Caki2 (cell line): ENCODE results near the gene LCN10. TPM values are rescaled to one million over a fixed set of nuclear protein-coding genes. Genes with fewer than 3 reads are reported as not detected.

ENCODE experiments used
- DNase-seq: peaks from one replicate; pipeline ENCODE4 v3.0.0-alpha.2; 2015; ENCODE audit warnings: low read depth
- in situ Hi-C: cut with HindIII; loops from 2 replicates; pipeline ENCODE4 v1.10.0; 2016; ENCODE audit warnings: low sequenced_read_pairs, low pct_unique_long_range_greater_than_20kb, mixed read lengths
- total RNA-seq: library from RNA; depleted of rRNA; stranded (reverse); fragments of >200 nt; shearing (Covaris generic); gene quantifications from 2 replicates; pipeline ENCODE4 v1.2.3, GENCODE V29; 2014; ENCODE audit warnings: low replicate concordance

LCN10 gene
- total RNA-seq, 1 experiment from 2014 or later = not detected

DNA sequence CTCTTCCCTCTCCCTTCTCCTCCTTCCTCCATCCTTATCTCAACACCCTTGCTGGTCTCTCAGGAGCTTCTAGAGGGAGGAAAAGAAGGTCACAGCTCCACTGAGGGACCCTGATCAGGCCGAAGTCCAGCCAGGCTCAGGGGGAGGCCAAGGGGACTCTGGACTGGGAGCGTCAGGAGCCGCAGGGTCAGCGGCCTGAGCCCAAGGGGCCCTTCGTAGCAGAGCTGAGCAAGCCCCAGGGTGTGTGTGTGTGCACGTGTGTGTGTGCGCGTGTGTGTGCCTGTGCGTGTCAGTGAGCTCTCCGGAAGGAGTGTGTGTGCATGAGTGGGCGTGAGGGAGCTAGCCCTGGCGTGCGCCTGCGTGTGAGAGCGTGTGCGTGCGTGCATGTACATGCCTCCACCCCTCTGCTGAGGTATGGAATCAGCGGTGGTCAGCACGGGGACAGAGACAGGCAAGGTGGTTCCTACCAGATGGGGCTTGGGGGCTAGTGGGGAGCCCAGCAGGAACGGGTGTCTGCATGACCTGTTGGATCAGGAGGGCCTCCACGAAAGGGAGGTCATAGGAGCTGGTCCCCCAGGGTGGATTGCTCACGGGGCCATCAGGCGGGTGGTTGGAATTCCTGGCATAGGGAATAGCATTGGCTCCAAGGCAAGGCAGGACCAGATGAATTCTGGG, 45.5 kb downstream of the LCN10 start:
- in situ Hi-C loops = no loop called here
- peak; percentile 75 for DNase-seq

DNA sequence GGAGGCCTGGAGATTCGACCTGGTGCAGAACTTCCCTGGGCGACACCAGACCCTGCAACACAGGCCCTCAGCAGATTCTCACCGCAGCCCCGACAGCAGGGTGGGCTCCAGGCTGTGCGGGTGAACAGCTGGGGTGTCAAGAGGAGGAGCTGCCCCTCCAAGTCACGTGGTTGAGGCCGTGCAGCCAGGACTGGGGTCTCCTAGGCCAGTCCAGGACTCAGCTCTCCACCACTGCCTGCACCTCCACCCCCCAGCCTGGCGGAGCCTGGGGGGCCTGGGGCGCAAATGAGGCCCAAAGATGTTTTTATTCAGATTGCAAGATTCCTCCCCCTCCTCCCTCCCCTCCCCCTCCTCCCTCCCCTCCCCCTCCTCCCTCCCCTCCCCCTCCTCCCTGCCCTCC, 46.2 kb downstream of the LCN10 start:
- no peak for DNase-seq

GRCh38 chr9:136695955-136696354, 46.8 kb downstream of the LCN10 start:
- in situ Hi-C loops = no loop called here
- no peak for DNase-seq

More for the DNA sequence above, 46.2 kb downstream of the LCN10 start:
- in situ Hi-C loops = no loop called here

DNA sequence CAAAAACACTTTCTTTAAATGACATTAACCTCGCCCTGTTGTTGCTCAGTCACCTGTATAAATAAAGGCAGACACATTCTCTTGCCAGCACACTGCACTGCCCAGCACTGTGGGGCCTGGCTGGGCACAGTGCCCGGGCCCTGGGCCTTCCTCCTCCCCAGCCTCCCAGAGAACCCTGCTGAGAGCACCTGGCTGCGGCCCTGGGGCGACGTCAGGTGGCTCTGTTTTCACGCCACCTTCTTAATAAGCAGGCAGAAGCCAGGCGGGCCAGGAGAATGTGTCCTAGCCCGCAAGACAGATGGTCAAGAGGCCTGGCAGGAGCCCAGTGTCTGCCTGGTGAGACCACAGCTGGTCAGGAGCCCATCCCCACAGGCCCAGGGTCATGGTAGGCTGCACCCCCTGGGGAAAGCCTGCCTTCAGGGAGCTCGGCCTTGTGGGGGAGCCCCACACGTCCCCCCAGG, 47.3 kb downstream of the LCN10 start:
- DNase-seq = peak; percentile 85

DNA sequence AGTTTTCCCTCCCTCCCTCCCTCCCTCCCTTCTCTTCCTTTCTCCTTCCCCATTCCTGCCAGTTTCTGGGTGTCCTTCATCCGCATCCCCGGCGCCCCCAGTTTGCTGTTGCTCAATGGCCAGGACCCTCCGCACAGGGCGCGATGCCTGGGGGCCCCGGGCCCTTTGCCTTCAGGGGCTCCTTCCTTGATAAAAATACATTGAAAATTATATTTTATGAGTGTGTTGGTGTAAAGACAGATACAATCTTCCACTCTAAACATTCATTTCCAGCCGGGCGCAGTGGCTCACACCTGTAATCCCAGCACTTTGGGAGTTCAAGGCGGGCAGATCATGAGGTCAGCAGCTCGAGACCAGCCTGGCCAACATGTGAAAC, 47.9 kb downstream of the LCN10 start:
- in situ Hi-C loops = no loop called here
- no peak for DNase-seq

More for the DNA sequence above, 47.3 kb downstream of the LCN10 start:
- in situ Hi-C loops = no loop called here

GRCh38 chr9:136694163-136694871, 48.4 kb downstream of the LCN10 start:
- no peak for DNase-seq
- in situ Hi-C loops = no loop called here

- in situ Hi-C loops = no loop called here
- peak; percentile 81 for DNase-seq
These were observed 49.1 kb downstream of the LCN10 start for GRCh38 chr9:136693490-136694162.

- DNase-seq = no peak
- in situ Hi-C loops = no loop called here
These were observed 49.6 kb downstream of the LCN10 start for GRCh38 chr9:136693135-136693489.

GRCh38 chr9:136692185-136693134, 50.3 kb downstream of the LCN10 start:
- in situ Hi-C loops = no loop called here

GRCh38 chr9:136691316-136692184, 51.2 kb downstream of the LCN10 start:
- in situ Hi-C loops = no loop called here
- no peak for DNase-seq

More at GRCh38 chr9:136692185-136693134, 50.3 kb downstream of the LCN10 start:
- DNase-seq = no peak

DNA sequence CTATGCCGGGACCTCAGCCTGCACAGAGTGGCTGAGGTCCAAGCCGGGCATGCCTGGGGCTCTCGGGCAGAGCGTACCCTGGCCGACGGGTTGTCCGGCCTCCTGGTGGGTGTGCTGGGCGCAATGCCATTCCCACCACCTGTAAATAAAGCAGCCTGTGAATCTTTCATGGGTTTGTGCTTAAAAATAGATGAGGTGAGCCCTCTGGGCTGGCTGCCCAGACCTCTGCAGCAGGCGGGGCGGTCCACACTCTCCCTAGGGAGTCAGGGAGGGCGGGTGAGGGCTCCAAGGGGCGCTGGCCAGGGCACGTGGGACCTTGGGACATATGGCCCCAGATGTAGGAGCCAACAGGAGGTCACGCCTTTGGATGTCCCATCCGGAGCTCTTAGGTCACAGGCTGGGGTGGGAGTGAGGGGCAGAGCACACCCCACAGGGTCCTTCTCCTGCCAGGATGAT, 51.9 kb downstream of the LCN10 start:
- in situ Hi-C loops = no loop called here
- no peak for DNase-seq

GRCh38 chr9:136690104-136690805, 52.5 kb downstream of the LCN10 start:
- no peak for DNase-seq
- in situ Hi-C loops = no loop called here

DNA sequence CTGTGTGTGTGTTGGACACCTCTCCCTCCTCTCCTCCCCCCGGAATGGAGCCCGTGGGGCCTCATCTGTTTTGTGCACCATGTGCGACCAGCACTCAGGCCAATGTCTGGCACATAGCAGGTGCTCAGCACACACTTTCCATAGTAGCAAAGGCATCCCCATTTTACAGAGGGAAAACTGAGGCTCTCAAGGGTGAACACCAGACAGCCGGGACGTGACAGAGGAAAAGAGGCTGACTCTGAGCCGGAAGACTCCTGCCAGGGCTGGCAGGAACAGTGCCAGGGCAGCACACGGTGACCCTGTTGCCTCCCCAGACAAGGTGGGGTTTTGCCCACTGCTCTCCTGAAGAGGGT, 53.7 kb downstream of the LCN10 start:
- in situ Hi-C loops = no loop called here
- no peak for DNase-seq

- in situ Hi-C loops = no loop called here
- no peak for DNase-seq
These were observed 54.2 kb downstream of the LCN10 start for GRCh38 chr9:136688274-136689107.
